NCI-H524 treated with DMSO at 0.1 percent for 48 hours (cell line): Measurements from ENCODE around the gene SIPA1L3.
"Not testable (repeated sequence)": the region's sequence is repeated elsewhere in the genome, so short reads cannot be mapped to it uniquely, and the experiment has no call there.

Experiments
- DNase-seq: peaks from one replicate; lab custom pipeline; 2025; lab: John Stamatoyannopoulos, UW

Gene SIPA1L3

DNA sequence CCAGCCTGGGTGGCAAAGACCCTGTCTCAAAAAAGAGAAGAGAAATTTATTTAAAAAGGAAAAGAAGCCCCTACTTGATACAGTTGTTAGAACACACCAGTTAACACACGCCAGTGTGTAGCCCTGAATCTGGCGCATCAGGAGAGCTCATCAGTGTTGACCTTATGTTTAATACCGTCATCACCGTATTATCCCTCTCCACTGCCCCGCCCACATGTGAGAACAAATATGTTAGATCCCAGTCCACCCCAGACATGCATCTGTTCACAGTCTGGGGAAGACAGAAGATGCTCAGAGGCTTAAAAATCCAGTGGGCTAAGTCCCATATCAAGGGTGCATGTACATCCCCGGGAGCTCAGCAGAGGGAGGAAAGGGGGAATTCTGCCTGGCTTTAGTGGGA, 161.8 kb downstream of the SIPA1L3 start:
- peak; percentile 98 for DNase-seq

GRCh38 chr19:38070573-38070972, 163.6 kb downstream of the SIPA1L3 start:
- DNase-seq = no peak

- not testable (repeated sequence) for DNase-seq
Measured at GRCh38 chr19:38071054-38071453, 164.0 kb downstream of the SIPA1L3 start.

DNA sequence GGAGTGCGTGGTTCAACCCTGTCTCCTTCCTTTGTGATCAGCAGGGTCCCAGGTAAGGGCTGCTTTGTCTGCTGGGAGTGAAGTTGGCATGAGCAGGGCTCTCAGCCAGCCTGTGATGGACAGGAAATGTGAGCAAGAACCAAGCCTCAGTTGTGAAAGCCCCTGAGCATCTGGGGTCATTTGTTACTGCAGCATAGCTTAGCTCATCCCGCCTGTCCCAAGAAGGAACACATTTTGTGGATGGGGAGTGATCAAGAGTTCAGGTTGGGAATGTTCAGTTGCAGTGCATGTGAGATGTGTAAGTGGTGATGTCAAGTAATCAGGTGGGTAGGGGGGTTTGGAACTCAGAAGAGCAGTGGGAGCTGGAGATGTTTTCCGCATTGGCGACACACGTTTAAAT, 164.6 kb downstream of the SIPA1L3 start:
- DNase-seq = no peak

DNA sequence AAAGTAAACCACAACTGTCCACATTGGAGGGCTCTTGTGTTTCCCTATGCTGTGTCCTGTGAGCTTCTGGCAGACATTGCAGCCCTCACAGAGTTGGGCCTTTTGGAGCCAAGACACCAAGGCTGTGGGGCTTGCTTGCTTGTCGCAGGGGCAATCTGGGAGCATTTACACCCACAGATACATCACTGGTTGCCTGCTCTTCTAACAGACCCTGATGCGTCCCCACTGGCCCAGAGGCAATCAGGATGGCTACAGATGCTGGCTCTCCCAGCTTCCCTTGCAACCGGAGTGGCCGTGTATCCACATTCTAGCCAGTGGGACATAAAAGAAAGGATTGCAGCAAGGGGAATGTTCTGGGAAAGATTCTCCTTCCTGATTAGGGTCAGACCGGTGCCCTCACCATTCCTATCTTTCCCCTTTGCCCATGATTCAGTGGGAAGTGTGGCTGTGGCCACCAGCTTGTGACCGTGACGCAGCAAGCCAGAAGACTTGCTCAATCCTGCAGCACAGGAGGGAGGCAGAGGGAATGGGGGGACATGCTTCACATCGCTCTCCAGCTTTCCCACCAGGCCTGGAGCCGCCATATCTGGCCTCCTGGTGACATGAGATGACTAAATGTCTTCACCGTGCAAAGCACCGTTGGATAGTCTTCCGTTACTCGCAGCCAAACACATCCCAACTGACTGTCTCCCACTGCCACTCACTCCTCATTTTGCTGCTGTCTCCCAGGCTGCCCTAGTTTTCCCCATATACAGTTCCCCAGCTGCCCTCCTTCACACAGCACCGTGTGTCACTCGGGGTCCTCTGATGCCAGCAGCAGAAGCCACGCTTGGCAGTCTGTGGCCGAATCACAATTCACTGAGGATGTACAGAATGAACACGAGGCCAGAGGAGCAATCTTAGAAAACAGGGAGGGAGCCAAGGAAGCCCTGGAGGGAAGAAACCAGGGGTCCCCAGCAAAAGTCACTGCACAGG, 166.1 kb downstream of the SIPA1L3 start:
- DNase-seq = no peak

DNA sequence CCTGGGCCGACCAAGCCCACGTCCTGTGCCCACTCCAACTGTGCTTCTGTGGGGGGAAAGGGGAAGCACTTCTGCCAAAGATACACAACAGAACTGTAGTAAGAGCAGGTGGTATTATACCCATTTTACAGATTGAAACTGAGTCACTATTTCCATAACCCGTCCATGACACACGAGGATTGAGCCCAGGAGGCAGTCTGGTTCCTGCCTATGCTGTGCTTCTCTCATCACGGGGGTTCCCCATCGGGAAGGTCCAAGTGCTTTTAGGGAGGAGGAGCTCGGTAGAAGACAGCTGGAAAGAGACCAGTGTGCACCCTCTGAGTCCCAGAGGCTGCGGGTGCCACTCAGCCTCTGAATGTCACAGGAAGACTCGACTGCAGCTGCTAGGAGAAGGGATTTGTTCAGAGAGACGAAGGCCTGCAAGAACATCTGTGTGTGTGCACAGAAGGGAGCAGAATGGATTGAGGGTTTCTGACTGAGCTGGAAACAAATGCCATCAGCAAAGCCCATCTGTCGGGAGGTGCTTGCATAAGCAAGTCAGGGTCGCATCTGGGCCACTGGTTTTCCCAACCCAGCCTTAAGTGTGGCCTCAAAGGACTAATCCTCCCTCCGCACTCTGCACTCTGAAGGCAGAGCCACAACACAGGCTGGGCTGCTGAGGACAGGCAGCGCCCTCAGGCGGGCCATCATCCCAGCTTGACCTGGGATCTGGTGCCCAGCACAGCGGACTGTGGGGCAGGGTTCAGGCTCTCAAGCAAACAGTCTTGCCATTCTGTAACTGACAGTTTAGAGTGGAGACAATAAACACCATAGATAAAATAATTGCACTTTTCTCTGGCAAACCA, 167.1 kb downstream of the SIPA1L3 start:
- DNase-seq = peak; percentile 99

GRCh38 chr19:38076337-38076736, 169.3 kb downstream of the SIPA1L3 start:
- no peak for DNase-seq

DNA sequence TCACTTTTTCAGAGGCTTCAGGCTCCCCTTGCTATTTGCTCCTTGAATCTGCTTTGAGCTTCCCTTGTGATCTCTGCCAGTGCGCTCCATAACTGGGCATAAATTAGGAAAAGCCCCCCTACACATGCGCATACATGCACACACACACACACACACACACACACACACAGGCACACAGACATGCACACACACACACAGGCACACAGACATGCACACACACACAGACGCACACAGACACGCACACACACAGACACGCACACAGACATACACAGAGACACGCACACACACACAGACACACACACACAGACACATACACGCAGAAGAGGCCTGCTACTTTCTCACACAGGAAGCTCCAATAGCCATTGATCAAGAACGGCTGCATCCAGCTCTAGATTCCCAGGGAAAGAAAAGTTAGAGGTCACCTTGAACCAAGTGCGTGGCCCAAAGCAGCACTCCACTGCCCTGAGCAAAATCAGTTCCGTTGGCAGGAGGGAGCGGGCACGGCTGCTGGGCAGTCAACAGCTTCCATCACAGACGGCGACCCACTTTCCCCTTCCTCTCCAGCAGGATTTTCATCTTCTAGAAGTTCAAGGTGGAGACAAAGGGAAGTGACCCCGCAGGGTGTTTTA, 171.4 kb downstream of the SIPA1L3 start:
- DNase-seq = peak; percentile 81

GRCh38 chr19:38079926-38080380, 172.9 kb downstream of the SIPA1L3 start:
- no peak for DNase-seq

DNA sequence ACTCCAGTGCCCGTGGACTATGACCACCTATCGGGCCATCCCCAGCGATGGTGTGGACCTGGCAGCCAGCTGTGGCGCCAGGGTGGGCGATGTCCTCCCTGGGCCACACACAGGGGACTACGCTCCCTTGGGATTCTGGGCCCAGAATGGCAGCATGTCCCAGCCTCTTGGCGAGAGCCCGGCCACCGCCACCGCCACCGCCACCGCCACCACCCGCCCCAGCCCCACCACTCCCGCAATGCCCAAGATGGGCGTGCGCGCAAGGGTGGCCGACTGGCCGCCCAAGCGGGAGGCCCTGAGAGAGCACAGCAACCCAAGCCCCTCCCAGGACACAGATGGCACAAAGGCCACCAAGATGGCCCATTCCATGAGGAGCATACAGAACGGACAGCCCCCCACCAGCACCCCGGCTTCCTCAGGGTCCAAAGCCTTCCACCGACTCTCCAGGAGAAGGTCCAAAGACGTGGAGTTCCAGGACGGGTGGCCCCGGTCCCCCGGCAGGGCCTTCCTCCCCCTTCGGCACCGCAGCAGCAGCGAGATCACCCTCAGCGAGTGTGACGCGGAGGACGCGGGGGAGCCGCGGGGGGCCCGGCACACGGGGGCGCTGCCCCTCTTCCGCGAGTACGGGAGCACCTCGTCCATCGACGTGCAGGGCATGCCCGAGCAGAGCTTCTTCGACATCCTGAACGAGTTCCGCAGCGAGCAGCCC, 174.7 kb downstream of the SIPA1L3 start:
- DNase-seq = no peak

DNA sequence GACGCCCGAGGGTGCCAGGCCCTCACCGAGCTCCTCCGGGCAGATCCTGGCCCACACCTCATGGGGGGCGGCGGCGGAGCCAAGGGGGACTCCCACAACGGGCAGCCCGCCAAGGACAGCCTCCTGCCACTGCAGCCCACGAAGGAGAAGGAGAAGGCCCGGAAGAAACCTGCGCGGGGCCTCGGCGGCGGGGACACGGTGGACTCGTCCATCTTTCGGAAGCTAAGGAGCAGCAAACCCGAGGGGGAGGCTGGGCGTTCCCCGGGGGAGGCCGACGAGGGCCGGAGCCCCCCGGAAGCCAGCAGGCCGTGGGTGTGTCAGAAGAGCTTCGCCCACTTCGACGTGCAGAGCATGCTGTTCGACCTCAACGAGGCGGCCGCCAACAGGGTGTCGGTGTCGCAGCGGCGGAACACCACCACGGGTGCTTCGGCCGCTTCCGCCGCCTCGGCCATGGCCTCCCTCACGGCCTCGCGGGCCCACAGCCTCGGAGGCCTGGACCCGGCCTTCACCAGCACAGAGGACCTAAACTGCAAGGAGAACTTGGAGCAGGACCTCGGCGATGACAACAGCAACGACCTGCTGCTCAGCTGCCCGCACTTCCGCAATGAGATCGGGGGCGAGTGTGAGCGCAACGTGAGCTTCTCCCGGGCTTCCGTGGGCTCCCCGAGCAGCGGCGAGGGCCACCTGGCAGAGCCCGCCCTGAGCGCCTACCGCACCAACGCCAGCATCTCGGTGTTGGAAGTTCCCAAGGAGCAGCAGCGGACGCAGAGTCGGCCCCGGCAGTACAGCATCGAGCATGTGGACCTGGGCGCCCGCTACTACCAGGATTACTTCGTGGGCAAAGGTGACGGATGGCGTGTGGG, 175.5 kb downstream of the SIPA1L3 start:
- DNase-seq = no peak

- DNase-seq = no peak
Measured at GRCh38 chr19:38084196-38084595, 177.2 kb downstream of the SIPA1L3 start.

GRCh38 chr19:38089440-38089839, 182.4 kb downstream of the SIPA1L3 start:
- DNase-seq = no peak

GRCh38 chr19:38093154-38093553, 186.1 kb downstream of the SIPA1L3 start:
- DNase-seq = no peak

DNA sequence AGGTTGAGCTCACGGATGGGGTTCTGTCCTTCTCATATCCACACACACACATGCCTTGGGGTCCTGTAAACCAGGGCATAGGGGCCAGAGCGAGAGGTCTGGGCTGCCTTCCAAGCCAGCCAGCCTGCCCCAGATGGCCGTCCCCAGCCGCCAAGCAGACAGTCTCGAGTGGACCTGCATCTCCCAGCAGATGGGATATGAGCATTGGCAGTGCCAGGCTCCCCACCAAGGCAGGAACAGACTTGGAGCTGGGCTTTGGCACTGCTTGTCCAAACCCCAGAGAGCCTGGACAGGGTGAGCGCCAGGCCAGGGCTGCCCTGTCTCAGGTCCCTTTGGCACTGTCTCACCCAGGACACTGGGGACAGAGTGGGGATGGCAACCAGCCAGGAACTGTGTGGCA, 186.6 kb downstream of the SIPA1L3 start:
- no peak for DNase-seq

DNA sequence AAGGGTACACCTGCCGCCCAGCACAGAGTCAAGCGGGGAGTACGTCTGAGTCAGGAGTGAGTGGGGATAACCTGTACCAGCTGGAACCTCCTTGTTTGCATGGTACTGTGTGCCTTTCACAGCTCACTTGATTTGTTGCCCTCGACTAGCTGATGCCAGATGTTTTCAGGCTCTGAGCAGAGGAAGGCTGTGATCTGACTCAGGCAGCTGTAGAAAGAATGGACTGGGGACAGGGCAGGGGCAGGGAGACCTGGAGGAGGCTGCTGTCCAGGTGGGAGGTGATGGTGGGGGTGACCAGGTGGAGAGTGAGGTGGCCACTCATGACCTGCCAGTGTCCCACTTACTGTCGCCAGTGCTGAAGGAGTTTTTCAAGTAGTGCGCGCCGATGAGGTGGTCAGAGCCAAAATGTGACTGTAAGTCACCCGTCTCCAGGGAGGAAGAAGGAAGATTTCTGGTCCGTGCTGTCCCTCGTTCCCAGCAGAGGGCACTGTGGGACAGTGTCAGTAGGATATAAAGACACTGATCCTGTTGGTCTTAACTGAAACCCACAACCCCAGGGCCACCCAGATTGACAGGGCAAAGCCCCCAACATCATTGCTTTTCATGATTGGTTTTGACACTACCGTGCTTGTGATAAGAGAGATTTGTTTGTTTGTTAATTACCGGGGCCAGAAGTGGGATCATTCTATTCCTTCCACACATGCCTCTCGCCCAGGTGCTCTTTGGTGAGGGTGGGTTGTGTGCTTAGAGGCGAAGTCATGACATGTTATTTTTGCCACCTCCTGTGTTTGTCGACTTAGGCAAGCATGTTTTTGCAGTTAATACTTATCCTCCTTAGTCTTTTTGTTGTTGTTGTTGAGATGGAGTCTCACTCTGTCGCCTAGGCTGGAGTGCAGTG, 188.7 kb downstream of the SIPA1L3 start:
- peak; percentile 62 for DNase-seq

DNA sequence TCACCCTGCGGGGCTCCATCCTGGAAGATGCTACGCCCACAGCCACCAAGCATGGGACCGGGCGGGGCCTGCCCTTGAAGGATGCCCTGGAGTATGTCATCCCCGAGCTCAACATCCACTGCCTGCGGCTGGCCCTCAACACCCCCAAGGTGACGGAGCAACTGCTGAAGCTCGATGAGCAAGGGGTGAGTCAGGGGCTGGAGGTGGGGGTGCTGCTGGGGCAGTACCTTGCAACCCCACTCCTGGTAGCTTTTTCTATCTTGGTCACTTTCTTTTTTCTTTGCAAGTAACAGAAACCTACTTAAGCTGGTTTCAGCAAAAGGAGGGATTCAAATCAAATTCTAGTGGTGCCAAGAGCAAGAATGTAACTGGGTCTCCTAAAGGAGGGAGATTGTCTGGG, 193.0 kb downstream of the SIPA1L3 start:
- DNase-seq = no peak

GRCh38 chr19:38100589-38100988, 193.6 kb downstream of the SIPA1L3 start:
- DNase-seq = no peak

DNA sequence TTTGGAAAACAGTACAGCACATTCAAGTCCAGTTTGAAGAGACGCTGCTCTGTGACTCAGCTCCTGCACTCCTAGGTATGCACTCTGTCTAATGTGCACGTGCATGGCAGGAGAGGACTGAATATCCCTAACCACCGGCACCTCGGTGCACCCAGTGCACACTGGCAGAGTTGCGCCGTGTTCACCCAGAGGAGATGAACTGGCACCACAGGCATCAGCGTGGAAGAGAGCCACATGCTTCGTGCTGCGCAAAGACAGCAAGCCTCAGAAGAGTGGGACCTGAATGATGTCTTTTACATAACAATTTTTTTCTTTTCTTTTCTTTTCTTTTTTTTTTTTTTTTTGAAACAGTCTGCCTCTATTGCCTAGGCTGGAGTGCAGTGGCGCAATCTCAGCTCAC, 194.7 kb downstream of the SIPA1L3 start:
- DNase-seq = no peak

GRCh38 chr19:38105574-38105973, 198.6 kb downstream of the SIPA1L3 start:
- no peak for DNase-seq
